ENCODE results near the gene LINS1.

DNA sequence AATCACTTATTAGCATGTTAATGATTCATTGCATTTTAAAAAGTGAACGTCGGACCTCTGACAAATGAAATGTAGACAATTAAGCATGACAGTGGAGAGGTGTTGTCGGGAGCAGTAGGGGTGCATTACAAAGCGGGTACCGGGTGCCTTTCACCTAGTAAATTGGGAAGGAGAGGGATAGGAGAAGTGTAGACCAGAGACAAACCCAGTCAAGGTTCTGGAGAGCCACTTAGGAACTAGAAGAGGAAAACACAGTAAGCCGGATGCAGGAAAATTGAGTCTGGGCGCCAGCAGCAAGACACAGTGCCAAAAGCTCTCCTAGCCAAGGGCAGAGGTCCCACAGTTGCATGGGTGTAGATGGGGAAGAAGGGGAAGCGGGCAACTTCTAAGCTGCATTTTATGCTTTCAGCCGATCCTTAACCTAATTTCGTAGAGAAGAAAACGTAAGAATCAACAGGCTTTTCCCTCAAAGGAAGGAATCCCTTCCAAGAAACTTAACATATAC is 70.1 kb downstream of the LINS1 start:
- TF ChIP-seq, protein P1, sequence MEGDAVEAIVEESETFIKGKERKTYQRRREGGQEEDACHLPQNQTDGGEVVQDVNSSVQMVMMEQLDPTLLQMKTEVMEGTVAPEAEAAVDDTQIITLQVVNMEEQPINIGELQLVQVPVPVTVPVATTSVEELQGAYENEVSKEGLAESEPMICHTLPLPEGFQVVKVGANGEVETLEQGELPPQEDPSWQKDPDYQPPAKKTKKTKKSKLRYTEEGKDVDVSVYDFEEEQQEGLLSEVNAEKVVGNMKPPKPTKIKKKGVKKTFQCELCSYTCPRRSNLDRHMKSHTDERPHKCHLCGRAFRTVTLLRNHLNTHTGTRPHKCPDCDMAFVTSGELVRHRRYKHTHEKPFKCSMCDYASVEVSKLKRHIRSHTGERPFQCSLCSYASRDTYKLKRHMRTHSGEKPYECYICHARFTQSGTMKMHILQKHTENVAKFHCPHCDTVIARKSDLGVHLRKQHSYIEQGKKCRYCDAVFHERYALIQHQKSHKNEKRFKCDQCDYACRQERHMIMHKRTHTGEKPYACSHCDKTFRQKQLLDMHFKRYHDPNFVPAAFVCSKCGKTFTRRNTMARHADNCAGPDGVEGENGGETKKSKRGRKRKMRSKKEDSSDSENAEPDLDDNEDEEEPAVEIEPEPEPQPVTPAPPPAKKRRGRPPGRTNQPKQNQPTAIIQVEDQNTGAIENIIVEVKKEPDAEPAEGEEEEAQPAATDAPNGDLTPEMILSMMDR (IDR thresholded peaks at IDR 0.05) = no peak
- TF ChIP-seq EP300 (IDR thresholded peaks at IDR 0.05) (no peak), POLR2A (IDR thresholded peaks at IDR 0.05; ENCODE audit: low read depth) (no peak), POLR2AphosphoS5 (IDR thresholded peaks at IDR 0.05) (no peak)
